HepG2 (cell line): ENCODE results near the gene VAC14.
"Not testable (repeated sequence)": the region's sequence is repeated elsewhere in the genome, so short reads cannot be mapped to it uniquely, and the experiment has no call there.

ENCODE experiments used
- FOXK1 ChIP-seq: sonication (generic); formaldehyde crosslinking; IDR thresholded peaks from 2 replicates; pipeline ENCODE4 v1.4.0; 2020; ENCODE audit warnings: low read depth, missing genetic modification reagents, borderline replicate concordance
- POLR2A ChIP-seq, 2 experiments: IDR thresholded peaks; 2 replicates each; pipeline ENCODE4 v1.6.1; 2011; ENCODE audit warnings: low read depth in 2 of 2, low read length in 2 of 2, mild to moderate bottlenecking in 1 of 2, moderate library complexity in 1 of 2; ENCODE audit not compliant: insufficient read depth in 1 of 2
- RBM39 ChIP-seq: fragments of 200-400 bp; formaldehyde crosslinking; IDR thresholded peaks from one replicate; pipeline ENCODE4 v1.6.1; 2018; ENCODE audit warnings: antibody characterized with exemption, mild to moderate bottlenecking, low read depth, low read length; ENCODE audit not compliant: poor library complexity, severe bottlenecking
- SAFB2 ChIP-seq: sonication (generic); formaldehyde crosslinking; IDR thresholded peaks from 2 replicates; pipeline ENCODE4 v1.5.1; 2020; ENCODE audit warnings: missing genetic modification reagents, low read depth, mild to moderate bottlenecking, borderline replicate concordance
- USF2 ChIP-seq, 2 experiments: sonication (generic) in 1 of 2; formaldehyde crosslinking in 1 of 2; IDR thresholded peaks; 2 replicates each; pipeline versions ENCODE4 v1.5.1 to v1.6.1; 2011 to 2020; ENCODE audit warnings: borderline replicate concordance in 1 of 2, low read depth in 1 of 2, low read length in 1 of 2, mild to moderate bottlenecking in 1 of 2, missing genetic modification reagents in 1 of 2, moderate library complexity in 1 of 2
- ZNF232 ChIP-seq: sonication (generic); formaldehyde crosslinking; IDR thresholded peaks from 2 replicates; pipeline ENCODE4 v1.4.0; 2020; ENCODE audit warnings: missing genetic modification reagents, borderline replicate concordance

- not testable (repeated sequence) for TF ChIP-seq FOXK1 (CRISPR knock-in tag); RBM39; SAFB2 (CRISPR knock-in tag); POLR2A (IDR thresholded peaks at IDR 0.05; ENCODE audit: insufficient read depth in 1 of 2, low read depth in 2 of 2, low read length in 2 of 2); USF2 (IDR thresholded peaks at IDR 0.05; ENCODE audit: low read depth, low read length); USF2 (CRISPR knock-in tag; IDR thresholded peaks at IDR 0.05; ENCODE audit: borderline replicate concordance); ZNF232 (CRISPR knock-in tag)
These were observed 17.1 kb upstream of the VAC14 start for GRCh38 chr16:70818088-70818487.
